PFSK-1 (cell line): ENCODE results near the gene BEST1.

Source experiments
- FOXP2 ChIP-seq: optimal IDR thresholded peaks from 2 replicates; pipeline ENCODE3; 2011; ENCODE audit warnings: borderline replicate concordance, control low read depth, inconsistent platforms; ENCODE audit not compliant: insufficient read depth; ENCODE audit errors: extremely low read length, extremely low read depth
- POLR2AphosphoS5 ChIP-seq: IDR thresholded peaks from 2 replicates; pipeline ENCODE4 v1.6.1; 2012; ENCODE audit warnings: low read depth, mild to moderate bottlenecking, control low read depth, low read length, moderate library complexity
- REST ChIP-seq, 2 experiments: IDR thresholded peaks; 2 replicates each; pipeline versions ENCODE4 v1.6.1 to v1.8.0; 2011 to 2012; ENCODE audit warnings: low read depth in 2 of 2, low read length in 2 of 2, control low read depth in 1 of 2, inconsistent platforms in 1 of 2, mild to moderate bottlenecking in 1 of 2, moderate library complexity in 1 of 2; ENCODE audit not compliant: insufficient read depth in 1 of 2
- SIN3A ChIP-seq: IDR thresholded peaks from 2 replicates; pipeline ENCODE4 v1.6.1; 2012; ENCODE audit warnings: mild to moderate bottlenecking, low read length, moderate library complexity, borderline replicate concordance; ENCODE audit not compliant: insufficient read depth
- TAF1 ChIP-seq: IDR thresholded peaks from 2 replicates; pipeline ENCODE4 v1.6.1; 2012; ENCODE audit warnings: low read length, control low read depth, borderline replicate concordance; ENCODE audit not compliant: insufficient read depth

Gene BEST1

GRCh38 chr11:61996933-61997332, 46.8 kb downstream of the BEST1 start:
- no peak for TF ChIP-seq TAF1
- TF ChIP-seq SIN3A = no peak
- TF ChIP-seq POLR2AphosphoS5 = no peak
- no peak for TF ChIP-seq REST (IDR thresholded peaks at IDR 0.05; ENCODE audit: insufficient read depth in 1 of 2, low read depth in 2 of 2, low read length in 2 of 2)
- TF ChIP-seq FOXP2 = no peak

- TF ChIP-seq POLR2AphosphoS5 = no peak
- no peak for TF ChIP-seq SIN3A
- no peak for TF ChIP-seq FOXP2
- TF ChIP-seq TAF1 = no peak
- TF ChIP-seq REST (IDR thresholded peaks at IDR 0.05; ENCODE audit: insufficient read depth in 1 of 2, low read depth in 2 of 2, low read length in 2 of 2) = no peak
These were observed 49.2 kb downstream of the BEST1 start for GRCh38 chr11:61999141-61999975.

DNA sequence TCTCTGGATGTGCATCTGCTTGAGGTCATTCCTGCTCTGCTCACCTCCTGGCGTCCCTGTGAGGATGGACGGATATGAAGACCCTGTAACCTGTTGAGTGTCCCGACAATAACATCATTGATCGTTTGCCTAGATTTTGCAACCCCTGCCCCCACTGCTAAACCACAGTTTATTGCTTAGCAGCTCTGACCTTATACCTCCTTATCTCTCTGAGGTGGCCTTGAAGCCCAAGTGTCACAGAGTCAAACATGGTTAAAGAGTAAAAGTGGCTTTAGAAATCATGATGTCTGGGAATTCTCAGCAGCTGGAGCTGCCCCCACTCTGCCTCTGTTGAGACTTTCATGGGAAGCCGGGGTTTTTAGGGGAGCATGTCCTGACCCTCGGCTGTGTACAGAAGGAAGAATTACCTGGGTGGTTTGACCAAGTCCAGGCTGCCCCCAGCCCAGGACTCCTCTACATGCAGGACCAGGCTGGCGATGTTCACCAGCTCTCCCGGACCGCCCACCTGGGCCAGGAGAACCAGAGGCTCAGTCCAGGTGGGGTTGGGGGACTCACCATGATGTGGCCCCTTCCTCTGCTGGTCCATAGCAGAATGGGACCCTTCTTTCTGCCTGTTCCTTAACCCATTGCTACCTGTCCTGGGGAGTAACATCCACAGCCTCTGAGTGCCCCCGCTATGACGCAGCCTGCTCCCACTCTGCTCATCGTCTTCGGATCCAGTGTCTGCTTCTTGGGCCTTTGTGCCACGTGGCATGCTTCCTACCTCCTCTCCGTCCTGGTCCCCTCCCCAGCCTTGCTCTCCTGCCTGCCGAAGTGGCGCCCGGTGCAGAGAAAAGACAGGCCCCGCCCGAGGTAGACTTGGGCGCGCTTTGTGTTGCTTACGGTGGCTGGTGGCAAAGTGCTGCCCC, 50.6 kb downstream of the BEST1 start:
- TF ChIP-seq FOXP2 (no peak), POLR2AphosphoS5 (no peak), TAF1 (no peak), SIN3A (no peak), REST (IDR thresholded peaks at IDR 0.05; ENCODE audit: insufficient read depth in 1 of 2, low read depth in 2 of 2, low read length in 2 of 2) (no peak)

GRCh38 chr11:62001450-62002191, 51.5 kb downstream of the BEST1 start:
- TF ChIP-seq POLR2AphosphoS5 = no peak
- no peak for TF ChIP-seq SIN3A
- no peak for TF ChIP-seq TAF1
- TF ChIP-seq REST (IDR thresholded peaks at IDR 0.05; ENCODE audit: insufficient read depth in 1 of 2, low read depth in 2 of 2, low read length in 2 of 2) = no peak
